HG03378 (cell line): Measurements from ENCODE around the gene CACNA1G.

Experiments
- ATAC-seq: cut with Tn5 transposase; IDR thresholded peaks from one replicate; pipeline ENCODE4 v1.9.1; 2021; ENCODE audit warnings: mild to moderate bottlenecking, moderate library complexity; ENCODE audit not compliant: unreplicated experiment

Gene CACNA1G

DNA sequence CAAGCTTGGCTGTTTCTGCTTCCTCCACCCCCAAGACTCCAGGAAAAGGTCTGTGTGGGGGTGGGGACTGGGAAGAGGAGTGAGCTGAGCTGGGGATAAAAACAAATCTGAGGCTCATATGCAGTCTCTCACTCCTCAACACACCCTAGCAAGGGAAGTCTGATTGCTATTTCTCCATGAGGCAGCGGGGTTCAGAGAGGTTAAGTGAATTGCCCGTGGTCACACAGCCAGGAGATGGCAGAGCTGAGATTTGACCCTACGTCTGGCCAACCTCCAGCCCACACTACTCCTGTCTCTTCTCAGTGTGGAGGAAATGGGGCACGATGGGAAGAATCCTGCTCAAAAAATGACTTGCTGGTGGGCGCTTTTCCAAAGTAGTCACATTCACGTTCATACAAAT, 69.4 kb downstream of the CACNA1G start:
- ATAC-seq, result no peak

DNA sequence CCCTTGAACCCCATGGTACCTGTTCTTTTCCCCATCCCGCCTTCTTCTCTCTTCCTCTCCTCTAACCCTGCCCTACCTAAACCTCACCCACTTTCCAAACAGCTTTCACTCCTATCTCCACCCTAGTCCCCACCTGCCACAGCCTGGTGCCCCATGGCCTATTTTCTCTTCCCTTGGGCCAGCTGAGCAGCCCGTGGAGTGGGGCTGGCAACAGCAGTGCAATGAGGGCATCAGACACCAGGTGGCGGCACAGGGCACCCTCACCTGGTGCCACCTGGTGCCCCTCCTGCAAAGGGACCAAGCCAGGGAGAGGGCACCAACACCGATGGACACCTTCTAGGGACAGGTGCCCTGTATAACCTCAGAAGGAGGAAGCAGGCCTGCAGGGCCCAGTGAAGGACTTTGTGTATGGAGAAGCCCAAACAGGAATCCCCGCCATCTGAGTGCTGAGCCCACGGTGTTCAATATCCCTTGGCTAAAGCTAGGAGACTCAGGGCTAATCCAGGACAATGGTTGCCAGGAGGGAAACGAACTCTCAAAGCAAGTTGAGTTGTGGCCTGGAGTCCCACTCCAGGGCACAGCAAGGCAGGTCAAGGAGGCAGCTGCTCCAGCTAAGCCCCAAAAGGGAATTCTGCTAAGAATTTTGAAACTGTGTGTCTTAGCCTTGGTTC, 70.1 kb downstream of the CACNA1G start:
- ATAC-seq, result no peak

DNA sequence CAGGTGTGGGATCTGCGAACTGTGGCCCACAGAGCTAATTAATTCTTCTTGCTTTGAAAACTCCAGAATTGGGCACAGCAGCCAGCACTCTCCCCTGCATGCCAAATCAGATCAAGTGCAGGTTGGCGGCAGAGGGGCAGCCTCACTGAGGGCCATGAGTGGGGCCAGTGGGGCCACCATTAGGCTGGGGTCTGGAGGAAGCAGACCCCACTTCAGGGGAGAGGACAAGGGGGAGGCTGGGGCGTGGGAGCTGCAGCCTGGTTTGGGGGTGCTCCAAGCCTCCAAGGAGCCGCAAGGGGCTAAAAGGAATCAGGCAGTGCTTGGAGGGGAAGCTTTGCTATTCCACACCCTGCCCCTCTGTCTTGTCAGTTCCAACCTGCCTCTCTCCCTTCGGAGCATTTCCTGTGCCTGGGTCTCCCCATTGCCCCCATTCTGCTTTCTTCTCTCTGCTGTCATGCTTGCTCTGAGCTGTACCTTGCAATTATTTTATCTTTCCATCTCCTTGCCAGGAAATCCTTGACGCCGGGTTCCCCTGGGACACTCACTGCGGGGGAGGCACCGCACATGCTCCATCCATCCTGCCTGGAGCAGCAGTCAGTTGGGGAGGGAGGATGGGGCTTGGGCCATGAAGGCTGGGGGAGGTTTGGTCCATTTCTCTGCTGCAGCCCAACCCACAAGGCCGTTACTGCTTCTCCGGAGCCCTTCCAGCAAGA, 70.8 kb downstream of the CACNA1G start:
- ATAC-seq, result no peak

DNA sequence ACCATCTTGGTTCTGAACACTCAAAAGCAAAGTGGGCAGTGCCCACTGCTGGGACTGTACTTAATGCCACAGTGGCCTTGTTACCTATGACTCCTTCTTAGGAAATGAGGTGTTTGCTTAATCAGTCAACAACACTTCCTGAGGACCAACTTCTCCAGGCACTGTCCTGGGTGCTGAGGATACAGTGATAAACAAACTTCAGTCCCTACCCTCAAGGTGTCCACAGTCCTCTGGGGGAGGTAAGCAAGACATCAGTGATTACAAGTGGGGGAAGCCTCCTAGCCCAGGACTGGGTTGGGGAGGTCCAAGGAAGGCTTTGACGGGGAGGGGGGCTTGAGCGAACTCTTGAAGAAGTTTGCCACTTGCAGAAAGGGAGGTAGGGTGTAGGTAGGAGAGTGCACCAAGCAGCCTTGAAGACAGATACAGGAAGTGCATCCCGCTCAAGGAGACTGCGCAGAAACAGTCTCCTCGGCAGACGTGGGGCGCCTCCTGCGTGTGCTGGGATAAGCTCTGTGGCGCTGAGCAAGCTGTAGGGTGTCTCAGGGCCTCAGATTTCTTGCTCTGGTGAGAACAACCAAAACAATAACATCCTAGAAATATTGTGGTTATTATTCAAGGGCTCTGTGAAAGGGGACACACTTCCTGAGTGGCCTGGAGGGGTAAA, 71.5 kb downstream of the CACNA1G start:
- no peak for ATAC-seq

DNA sequence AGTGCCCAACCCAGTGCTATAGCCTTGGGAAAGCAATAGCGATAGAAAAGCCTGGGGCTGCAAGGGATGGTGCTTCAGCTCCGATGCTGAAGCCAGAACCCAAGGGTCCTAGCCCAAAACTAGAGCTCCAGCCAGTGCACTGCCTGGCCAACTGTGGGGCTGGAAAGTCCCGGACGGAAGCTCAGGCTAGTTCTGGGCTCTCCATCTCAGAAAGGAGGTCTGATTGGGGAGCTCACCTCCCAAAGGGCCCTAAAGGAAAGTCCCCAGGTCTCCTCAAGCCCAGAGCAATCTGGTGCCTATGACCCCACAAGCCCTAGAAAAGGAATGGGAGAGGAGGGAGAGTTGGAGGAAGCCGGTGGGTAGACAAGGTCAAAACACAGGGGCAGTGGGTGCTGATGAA, 72.1 kb downstream of the CACNA1G start:
- no peak for ATAC-seq

DNA sequence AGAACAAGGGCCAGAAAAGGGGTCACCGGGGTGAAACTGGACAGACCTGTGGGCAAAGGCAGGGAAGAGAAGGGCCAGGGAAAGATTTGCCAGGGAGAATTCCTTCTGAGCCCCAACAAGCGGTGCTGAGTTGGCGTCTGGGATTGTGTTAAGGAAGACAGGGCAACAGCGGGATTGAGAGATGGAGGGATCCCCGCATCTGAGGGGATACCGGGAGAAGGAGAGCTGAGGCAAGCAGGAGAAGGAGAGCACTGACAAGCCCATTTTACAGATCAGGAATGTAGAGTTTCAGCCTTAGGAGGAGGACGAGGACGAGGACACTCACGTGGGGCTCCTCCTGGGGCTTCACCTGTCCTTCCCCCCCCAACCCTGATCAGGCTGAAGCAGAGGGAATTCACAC, 73.2 kb downstream of the CACNA1G start:
- ATAC-seq, result no peak

DNA sequence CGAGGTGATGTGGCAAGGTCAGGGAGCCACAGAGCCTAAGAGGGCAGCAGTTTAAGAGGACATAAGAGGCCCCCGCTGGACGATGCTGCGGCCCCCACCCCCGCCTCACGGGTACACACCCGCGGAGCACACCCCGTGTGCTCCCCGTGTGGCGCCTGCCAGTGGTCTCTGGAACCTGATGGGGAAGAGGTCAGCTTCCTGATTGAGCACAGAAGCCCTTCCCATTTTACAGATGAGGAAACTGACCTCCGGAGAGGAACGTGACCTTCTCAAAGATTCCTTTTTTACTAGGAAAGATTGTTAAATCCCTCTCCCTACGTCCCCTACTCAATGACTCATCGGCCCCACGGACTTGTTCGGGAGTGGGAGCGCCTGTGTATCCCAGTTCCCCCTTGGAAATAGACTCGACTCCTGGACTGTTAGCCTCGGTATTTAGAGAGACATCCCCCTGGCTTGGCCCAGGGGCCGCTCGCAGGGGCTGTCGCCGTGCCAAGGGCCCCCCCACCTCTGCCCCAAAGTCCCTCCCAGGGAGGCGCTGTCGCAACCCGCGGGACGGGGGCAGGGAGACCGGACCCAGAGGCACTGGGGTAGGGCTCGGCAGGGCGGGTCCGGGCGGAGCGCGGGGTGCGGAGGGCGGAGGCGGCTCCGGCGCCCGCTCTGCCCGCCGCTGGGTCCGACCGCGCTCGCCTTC, 73.9 kb downstream of the CACNA1G start, which contains the start of gene ABCC3:
TSS of gene ABCC3 (plus strand) at position 658 of the 691 bp plus-strand sequence. CDS start 56 bp downstream, outside the sequence.
- no peak for ATAC-seq

DNA sequence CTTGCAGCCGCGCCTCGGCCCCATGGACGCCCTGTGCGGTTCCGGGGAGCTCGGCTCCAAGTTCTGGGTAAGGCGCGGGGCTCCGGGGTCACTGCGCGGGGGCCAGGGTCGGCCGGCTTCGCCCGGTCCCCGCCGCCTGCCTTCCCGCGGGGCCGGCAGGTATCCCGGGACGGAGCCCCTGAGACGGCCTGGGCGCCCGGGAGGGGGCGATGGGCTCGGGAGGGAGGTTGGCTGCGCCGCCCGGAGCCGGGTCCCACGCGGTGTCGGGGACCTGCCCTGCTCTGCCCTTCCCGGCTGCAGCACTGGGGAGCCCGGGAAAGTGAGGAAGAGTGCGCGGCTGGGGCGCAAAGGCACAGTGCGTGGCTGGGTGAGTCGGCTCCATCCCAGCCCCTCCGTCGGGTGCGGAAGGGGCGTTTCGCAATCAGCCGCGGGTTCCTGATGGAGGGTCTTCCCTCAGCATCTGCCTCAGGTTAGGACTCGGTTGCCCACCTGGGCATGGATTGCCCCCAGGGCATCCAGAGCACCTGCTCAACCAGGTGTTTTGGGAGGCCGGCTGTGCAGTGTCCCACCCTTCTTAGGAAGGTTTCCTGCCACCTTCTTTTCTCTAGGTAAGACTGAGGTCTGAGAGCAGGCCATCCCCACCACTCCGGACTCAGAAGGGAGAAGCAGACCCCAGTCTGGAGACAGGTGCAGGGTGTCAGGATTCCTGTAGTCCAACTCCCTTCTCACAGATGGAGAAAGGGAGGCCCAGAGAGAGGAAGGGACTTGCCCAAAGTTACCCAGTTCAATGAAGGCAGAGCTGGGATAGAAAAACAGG, 74.6 kb downstream of the CACNA1G start:
- no peak for ATAC-seq

DNA sequence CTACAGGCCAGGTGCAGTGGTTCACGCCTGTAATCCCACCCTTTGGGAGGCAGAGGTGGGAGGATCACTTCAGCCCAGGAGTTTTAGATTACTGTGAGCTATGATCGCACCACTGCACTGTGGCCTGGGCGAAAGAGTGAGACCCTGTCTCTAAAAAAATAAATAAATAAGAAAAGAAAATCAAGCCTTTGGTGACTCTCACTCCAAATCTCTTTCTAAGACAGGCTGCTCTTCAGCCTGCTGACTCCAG, 75.1 kb downstream of the CACNA1G start:
- no peak for ATAC-seq

DNA sequence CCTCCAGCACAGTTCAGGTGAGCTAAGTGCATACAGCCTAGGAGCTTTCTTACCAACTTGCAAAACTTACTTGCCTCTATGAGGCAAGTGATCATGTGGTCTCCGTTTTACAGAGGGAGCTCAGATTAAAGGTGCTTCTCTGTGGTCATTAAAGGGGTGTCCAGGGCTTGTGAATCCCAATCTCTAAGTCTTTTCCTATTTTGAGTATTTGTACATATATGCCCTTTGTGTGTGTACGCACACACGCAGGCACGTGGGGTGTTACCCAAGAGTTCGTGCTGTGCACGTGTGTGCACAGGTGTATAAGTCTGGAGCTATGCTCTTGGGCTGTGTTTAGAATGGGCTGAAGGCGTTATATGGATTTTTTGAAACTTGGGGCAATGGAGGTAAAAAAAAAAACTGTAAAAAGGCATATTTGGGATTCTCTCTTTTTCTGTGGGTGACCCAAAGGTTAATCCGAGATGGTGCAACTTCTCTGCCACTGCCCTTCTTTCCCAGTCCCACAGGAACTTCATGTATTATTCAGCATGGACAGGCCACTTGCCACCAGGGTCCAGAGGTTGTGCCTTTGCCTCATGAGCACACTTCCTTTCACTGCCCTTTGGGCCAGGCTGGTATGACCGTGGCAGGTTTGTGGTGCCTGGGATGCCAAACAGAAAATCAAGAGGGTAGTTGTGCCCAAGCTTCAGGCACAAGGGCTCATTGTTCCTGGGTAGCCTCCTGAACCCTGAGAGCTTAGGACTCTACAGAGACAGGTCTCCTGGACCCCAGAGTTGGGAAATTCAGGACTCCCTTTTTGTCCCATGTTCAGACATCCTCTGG, 75.7 kb downstream of the CACNA1G start:
- no peak for ATAC-seq

DNA sequence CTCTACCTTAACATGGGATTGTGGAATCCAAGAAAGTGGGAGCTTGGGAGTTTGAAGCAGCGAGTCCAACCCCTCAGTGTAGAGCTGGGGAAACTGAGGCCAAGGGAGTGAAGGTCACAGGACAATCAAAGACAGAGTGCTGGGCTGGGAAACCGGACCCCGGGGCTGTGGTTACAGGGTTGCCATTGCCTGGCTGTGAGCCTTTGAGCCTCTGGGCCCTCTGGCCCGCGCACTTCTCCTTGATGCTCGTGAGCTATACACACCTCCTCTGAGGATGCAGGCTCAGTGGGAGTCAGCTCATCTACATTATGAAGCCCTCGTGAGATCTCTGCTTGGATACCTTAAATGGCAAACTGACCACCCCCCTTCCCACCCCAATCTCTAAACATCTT, 76.3 kb downstream of the CACNA1G start:
- no peak for ATAC-seq

DNA sequence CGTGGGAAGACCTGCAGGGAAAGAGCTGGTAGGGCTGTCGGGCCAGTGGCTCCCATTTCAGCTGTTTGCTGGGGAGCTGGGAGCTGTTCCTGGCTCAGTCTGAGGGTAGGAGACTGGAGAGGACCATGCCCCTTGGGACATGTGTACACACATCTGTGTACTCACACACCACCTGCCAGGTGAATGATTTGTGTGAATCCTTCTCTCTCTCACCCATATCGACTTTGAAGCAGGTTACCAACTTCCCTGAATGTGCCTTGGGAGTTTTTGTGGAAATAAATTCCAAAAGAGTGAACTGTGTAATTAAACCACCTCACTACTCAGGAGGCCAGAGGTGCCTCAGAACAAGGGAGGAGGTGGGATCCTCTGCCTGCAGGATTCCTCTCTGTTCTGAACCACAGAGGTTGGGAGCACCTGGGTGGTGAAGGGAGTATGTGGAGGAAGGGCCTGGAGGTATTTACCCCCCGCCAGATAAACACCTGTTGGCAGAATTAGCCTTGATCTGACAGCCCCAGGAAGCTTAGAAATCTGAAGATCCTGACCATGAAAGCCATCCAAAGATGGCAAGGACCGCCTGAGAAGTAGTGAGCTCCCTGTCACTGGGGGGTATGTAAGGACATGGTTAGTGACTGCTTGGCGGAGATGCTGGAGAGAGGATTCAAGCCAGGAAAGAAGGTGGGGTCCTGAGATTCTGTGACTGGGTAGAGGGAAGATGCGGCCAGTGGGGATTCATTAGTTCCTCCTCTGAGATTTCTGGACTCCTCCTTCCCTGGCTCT, 77.5 kb downstream of the CACNA1G start:
- no peak for ATAC-seq

DNA sequence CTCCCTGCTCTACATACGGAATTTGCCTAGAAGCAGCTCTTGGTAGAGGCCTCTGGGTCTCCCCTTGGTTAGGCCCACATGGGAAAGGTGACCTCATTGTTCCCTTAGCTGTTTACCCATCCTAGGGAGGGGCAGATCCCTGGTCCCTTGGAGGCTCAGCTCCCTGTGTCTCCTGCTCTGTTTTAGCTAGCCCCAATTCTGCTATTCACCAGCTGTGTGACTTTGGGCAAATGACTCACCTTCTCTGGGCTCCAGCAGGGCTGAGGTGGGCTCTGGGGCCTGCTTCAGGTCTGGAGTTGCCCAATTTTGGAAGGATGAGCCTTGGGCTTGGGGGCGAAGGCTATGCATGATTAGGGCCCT, 78.1 kb downstream of the CACNA1G start:
- ATAC-seq, result no peak

DNA sequence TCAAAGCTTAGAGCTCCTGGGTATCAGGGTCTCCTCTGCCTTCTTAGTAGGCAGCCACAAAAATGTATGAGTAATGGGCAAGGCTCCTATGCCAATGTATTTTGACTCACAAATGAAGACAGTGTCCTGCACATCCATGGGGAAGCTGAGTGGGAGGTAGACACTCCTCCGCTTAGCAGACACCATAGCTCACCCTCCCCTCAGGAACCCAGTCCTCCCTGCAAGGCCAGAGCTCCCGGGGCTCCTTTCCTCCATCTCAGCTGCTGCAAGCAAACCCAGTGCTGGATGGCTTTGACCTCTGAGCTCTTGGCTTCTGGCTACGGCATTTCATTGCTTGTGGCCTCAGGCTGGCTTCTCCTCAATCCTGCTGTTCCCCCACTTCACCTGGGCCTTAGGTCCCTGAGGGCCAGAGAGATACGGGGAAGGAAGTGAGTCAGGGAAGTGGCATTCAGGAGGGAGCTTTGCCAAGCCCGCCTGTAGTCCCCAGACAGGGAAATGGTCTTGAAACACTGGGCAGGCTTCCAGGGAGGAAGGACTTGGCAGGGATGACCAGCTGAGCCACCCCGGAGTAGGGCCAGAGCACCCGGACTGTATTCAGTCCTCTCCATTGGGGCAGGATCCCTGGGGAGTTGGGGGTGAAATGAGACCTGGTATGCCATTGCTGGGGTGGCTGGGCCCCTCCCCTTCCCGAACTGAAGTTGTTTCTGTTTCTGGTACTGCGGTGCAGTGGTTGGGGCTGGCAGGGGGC, 78.6 kb downstream of the CACNA1G start:
- no peak for ATAC-seq

DNA sequence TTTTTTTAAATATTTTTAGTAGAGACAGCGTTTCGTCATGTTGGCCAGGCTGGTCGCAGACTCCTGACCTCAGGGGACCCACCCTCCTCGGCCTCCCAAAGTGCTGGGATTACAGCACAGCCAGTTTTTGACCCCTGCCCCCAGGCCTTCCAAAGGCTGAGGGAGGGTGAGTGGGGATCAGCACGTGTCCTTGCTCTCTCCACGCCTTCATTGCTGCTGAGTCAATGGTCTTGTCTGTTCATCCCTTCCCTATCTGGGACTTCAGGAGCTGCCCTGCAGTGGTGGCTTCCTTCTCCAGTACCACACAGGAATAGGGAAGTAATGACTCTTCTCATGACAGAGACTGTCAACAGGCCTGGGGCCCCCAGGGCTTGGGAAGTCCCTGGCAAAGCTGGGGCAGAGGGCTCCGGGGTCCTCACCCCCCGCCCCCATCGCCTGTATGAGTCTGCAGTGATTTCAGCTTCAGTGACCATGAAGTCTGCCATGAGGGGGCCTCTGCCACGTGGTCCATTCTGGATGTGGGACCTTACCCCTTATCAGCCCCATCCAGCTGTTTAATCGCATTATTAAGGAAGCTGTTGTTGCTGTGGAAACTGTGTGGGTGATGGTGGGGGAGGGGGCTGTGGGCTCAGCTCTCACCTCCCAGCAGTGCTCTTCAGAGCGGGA, 80.3 kb downstream of the CACNA1G start:
- ATAC-seq, result no peak

DNA sequence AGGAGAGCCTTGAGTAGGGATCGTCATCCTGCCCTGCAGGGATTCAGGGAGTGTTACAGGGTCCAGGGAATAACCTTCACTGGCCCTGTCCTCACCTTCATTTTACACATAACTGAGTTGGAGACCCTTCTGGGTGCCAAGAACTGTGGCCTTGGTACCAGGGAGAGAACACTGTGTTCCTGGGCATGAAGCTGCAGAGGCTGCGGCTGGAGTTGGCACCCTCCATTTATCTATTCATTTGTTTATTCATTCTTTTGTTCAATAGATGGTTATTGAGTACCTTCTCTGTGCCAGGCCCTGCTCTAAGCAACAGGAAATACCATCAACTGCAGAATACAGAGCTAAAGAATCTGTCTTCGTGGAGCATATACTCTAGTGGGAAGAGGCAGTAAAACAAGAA, 80.8 kb downstream of the CACNA1G start:
- no peak for ATAC-seq

DNA sequence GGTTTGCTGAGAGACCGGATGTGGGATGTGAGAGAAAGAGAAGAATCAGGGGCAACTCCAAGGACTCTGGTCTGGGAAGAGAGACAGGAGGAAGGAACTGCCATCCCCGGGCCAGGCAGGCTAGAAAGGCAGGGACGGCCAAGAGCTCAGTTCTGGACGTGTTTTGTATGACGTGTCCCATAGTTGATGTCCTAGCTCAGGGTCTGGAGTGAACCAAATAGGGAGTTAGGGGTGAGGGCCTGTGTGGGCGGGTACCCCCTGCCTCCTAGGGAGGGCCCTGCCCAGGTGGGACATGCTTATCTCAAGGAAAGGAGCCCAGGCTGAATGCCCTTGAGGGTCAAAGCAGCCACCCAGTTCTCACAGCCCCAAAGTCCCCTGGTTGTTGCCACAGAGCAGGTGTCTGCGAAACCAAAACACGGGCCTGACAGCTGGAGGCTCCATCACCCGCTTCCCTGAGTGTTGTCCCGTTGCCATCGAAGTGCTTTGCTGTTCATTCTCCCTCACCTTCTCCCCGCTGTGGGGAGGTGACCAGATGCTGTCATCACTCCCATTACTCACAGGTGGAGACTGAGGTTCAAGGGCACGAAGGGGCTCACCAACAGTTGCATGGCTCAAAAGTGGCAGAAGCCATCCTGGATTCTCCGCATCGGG, 81.7 kb downstream of the CACNA1G start:
- ATAC-seq, result no peak
